Suppressor macrophage treated with lipopolysaccharide for 1 hour (primary cell): ENCODE results near the gene KIAA0753.
A peak's percentile ranks its signal among the peaks of the same experiment; 100 is the strongest.

Experiments
- DNase-seq, 3 donors: peaks; one replicate each; pipeline ENCODE4 v3.0.0-alpha.2; 2020 to 2022

Gene KIAA0753

DNA sequence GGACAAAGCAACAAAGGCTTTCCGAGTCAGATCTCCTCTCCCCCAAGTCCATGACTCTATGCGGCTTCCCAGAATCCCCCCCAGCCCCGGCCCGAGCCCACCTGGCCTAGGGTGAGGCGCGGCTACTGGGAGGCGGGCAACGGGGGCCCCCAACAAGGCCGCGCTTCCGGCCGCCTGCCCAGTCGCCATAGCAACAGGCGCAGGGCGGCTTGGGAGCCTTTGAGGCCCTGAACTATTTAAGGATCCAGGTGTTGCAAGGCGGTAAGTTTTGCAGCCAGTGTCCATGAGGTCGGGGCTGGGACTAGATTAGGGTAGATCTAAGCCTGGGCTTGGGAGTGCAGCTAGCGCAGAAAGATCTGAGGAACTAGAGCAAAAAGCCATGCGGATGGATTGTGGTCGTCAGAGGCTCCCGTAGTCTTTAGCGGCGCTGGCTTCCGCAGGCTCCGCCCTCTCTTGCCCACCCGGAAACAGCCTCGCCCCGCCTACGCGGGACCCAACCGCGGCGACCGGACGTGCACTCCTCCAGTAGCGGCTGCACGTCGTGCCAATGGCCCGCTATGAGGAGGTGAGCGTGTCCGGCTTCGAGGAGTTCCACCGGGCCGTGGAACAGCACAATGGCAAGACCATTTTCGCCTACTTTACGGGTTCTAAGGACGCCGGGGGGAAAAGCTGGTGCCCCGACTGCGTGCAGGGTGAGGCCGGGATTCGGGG, at the start of gene KIAA0753, which contains the start of gene TXNDC17:
KIAA0753 (minus strand) TSS at position 176 of the 711 bp plus-strand sequence. CDS start 5,608 bp downstream, outside the sequence.
TXNDC17 (plus strand) TSS at position 525 of the 711 bp plus-strand sequence; CDS start at position 548, 23 bp downstream.
- peak; percentile 93 to 97 (median 96) for DNase-seq

- DNase-seq: no peak
These were observed 48.4 kb upstream of the KIAA0753 start for GRCh38 chr17:6688944-6689343.

GRCh38 chr17:6686026-6686425, 45.5 kb upstream of the KIAA0753 start:
- DNase-seq: no peak

- DNase-seq: no peak
These were observed 44.6 kb upstream of the KIAA0753 start for GRCh38 chr17:6684881-6685767.

DNA sequence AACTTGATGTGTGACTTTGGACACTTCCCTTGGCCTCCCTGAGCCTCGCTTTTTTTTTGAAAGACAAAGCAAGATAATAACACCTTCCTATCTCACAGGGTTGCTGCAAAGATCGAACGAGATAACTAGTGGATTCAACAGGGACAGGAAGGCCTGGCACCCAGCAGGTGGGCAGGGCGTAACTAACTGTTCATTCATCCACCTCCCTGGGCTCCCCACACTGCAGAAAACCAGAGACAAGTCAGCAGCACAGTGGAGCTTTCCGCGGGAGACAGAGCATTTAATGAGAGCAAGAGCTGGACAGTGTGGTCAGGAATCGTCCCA, 43.9 kb upstream of the KIAA0753 start:
- no peak for DNase-seq

GRCh38 chr17:6683730-6684459, 43.4 kb upstream of the KIAA0753 start:
- no peak for DNase-seq

DNA sequence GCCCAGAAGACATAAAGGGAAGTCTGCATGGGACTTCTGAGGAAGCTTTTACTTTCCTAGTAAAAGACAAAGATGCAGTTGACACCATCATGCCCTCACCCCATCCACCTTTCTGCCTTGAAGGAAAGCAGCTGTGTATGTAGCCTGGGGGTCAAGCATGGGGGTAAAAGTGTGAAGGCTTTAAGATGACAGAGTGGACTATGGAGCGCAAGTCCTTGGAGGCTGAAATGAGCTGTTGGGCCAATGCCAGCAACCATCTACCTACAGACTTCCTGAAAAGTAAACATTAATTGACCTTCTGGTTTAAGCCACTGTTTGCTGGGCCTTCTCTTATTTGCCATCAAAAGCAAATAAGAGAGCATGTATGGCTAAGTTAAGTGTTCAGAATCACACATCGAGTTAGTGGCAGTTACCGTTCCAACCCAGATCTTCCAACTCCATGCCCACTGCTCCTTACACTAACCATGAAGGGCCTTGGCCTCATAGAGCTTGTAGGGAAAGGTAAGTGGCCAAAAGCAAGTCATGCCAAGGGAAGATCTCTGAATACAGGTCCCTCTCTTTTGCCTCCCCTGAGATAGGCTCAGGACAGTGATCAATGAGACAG, 42.7 kb upstream of the KIAA0753 start:
- DNase-seq: no peak

DNA sequence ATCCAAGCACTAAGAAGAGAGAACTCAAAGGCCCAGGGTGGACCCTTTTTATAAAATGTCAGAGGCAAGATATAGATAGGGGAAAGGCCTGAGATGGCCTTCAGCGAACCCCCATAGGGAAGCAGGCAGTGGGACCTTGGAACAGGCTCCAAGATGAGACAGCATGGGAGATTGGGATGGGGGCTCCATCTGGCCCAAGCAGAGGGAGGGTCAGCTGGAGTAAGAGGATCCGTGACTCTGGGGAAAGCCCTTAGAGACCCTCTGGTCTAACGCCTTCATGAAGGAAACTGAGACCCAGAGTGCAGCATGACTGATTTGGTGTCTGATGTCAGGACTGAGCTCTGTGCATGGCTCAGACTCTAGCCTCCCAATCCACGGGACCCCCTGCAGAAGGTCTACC, 41.8 kb upstream of the KIAA0753 start:
- no peak for DNase-seq

GRCh38 chr17:6681671-6682070, 41.2 kb upstream of the KIAA0753 start:
- no peak for DNase-seq

DNA sequence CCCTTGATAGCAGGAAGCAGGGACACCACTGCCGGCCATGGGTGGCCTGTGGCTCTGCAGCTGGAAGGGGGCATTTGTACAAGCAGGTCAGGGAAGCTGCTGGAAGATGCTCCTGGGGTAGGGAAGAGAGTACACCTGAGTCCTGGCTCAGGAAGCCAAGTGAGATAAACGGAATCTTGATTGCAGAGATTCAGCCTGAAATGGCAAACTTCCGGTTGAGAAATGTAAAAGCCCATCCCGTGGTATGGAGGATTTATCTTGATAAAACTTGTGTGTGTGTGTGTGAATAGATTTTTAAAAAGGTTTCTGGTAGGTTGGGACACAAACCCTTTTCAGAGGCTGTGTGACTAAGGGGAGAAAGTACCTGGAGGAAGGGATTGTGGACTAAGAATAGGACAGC, 40.7 kb upstream of the KIAA0753 start:
- no peak for DNase-seq

GRCh38 chr17:6679241-6679640, 38.7 kb upstream of the KIAA0753 start:
- no peak for DNase-seq

GRCh38 chr17:6677946-6678345, 37.4 kb upstream of the KIAA0753 start:
- DNase-seq: no peak

DNA sequence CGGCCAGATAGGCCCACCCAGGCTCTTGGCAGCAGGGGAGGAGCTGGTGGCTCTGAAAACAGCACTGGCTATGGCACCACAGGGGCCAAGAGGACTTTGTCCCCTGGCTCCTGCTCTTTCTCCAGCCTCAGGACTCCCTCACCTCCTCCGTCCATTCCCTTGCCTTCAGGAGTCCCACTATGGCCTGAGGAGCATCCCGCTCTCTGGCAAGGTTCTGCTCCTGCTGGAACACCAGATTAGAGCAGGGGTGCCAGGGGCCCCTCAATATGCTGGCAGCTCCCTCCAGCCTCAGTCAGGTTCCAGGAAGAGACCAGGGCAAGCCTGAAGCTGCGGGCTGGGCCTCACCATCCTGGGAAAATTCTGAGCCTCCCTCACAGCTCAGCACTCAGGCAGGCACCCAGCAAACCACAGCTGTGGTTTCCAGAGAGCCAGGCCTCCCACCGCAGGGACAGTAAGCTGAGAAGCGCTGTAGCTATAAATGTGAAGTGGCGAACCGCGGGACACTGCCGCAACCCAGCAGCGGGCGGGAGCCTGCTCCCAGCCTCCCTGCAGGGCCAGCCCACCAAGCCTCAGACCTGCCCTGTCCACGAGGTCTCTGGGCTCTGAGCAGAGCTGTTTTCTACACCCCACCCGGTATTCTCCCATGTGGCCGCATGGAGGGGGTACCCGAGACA, 36.8 kb upstream of the KIAA0753 start:
- DNase-seq: no peak

- DNase-seq: no peak
These were observed 36.3 kb upstream of the KIAA0753 start for GRCh38 chr17:6676802-6677157.

- DNase-seq: no peak
These were observed 34.8 kb upstream of the KIAA0753 start for GRCh38 chr17:6675201-6675825.

DNA sequence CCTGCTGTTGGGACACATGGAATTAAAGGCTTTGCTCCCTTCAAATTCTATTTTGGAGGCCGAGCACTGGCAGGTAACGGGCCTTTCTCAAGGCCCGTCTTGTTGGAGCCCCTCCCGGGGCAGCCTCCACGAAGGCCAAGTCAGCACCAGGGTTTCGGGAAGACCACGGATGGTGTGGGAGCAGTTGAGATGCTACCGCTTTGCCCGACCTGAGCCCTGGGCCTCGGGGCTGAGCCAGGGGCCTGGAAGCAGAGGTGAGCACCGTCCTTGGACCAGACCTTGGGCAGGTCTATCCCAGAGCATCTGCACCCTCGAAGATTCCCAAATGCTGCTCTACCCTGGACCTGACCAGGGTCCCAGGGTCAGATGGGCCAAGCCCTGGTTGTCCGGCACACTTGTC, 34.1 kb upstream of the KIAA0753 start:
- no peak for DNase-seq

- DNase-seq: no peak
These were observed 30.9 kb upstream of the KIAA0753 start for GRCh38 chr17:6671431-6671830.

DNA sequence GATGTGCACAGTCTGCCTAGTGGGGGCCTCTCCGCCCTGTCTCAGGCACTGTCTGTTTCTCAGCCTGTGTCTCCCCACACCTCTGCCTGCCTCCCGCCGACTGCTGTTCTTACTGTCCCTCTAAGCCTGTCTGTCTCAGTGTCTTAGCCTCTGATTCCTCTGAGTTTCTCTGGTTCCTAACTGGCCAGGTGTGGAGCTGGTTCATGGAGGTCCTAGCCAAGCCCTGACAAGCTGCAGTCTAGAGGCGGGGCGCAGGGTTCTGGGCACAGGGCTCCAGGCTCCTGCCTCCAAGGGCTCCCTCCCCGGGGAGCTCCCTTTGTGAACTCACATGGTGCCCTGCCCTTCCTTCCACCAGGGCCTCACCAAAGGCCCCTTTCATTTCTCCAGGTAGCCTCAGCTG, 30.5 kb upstream of the KIAA0753 start:
- no peak for DNase-seq

- DNase-seq: no peak
These were observed 30.1 kb upstream of the KIAA0753 start for GRCh38 chr17:6670571-6670970.

GRCh38 chr17:6669479-6670212, 29.1 kb upstream of the KIAA0753 start:
- no peak for DNase-seq

DNA sequence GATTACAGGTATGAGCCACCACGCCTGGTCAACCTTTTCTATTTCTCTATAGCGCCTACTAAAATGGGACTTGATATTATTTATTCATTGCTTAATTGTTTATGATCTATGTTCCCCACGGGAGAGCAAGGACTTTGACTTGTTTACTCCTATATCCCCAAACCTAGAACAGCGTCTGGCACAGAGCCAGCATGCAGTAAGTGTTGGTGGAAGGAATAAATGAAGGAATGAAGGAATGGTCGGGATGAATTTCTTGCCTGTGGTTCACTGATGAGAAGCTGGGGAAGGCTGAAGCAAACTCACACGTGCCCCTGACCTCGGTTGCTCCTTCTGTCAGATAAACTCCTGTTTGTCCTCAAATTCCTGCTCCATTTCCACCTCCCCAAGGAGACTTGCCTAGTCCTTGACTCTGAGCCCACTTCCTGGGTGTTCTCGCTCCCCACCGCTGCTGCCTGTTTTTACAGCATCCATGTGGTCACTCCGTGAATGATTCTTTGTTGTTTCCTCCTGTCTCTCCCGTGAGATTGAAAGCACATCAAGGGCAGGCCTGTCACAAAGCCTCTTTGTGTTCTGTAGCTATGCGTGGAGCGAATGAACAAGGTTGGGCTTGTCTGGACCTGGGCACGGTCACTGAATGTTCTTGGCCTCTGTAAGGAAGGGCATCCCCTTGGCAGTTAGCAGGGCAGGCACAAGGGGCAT, 28.4 kb upstream of the KIAA0753 start:
- no peak for DNase-seq
